OCI-LY1 (cell line): ENCODE measurements around the gene KRT40.

Experiments used
- H2AFZ ChIP-seq: fragments of 200-600 bp; sonication (generic), shearing (Covaris generic); 2 replicates; pipeline ENCODE4 v1.6.0; 2014; ENCODE audit warnings: antibody characterized with exemption, mild to moderate bottlenecking, low read length
- H3F3A ChIP-seq: fragments of 200-600 bp; sonication (generic), shearing (Covaris generic); 2 replicates; pipeline ENCODE4 v1.6.0; 2014; ENCODE audit warnings: mild to moderate bottlenecking, antibody characterized with exemption, low read length, moderate library complexity; ENCODE audit not compliant: insufficient read depth
- H3K27ac ChIP-seq: fragments of 200-600 bp; sonication (generic); 2 replicates; pipeline ENCODE4 v1.5.1; 2014; ENCODE audit warnings: low read length, mixed run types, mild to moderate bottlenecking, low read depth; ENCODE audit not compliant: poor library complexity, severe bottlenecking
- H3K27me3 ChIP-seq: fragments of 200-600 bp; sonication (generic); 2 replicates; pipeline ENCODE4 v1.6.0; 2014; ENCODE audit warnings: antibody characterized with exemption, mild to moderate bottlenecking, low read length, moderate library complexity; ENCODE audit not compliant: insufficient read depth
- H3K36me3 ChIP-seq: fragments of 200-600 bp; sonication (generic); 2 replicates; pipeline ENCODE4 v1.6.1; 2014; ENCODE audit warnings: mild to moderate bottlenecking, antibody characterized with exemption, low read length, moderate library complexity, mixed read lengths; ENCODE audit not compliant: insufficient read depth
- H3K4me1 ChIP-seq: fragments of 200-600 bp; sonication (generic); 2 replicates; pipeline ENCODE4 v1.5.1; 2014; ENCODE audit warnings: mild to moderate bottlenecking, low read length, moderate library complexity; ENCODE audit not compliant: insufficient read depth, severe bottlenecking
- H3K4me2 ChIP-seq: fragments of 200-600 bp; sonication (generic), shearing (Covaris generic); 2 replicates; pipeline ENCODE4 v1.6.1; 2014; ENCODE audit warnings: low read length
- H3K4me3 ChIP-seq: fragments of 200-600 bp; sonication (generic); 2 replicates; pipeline ENCODE4 v1.5.1; 2014; ENCODE audit warnings: low read length, low read depth, mild to moderate bottlenecking, mixed read lengths; ENCODE audit not compliant: poor library complexity, severe bottlenecking
- H3K79me2 ChIP-seq: fragments of 200-600 bp; shearing (Covaris generic); 2 replicates; pipeline ENCODE4 v1.6.1; 2016; ENCODE audit warnings: mixed run types, low read length, mixed read lengths; ENCODE audit not compliant: insufficient read depth
- H3K9ac ChIP-seq: fragments of 200-600 bp; sonication (generic), shearing (Covaris generic); 2 replicates; pipeline ENCODE4 v1.6.1; 2014; ENCODE audit warnings: mild to moderate bottlenecking, low read length, mixed read lengths
- H3K9me2 ChIP-seq: fragments of 200-600 bp; sonication (generic), shearing (Covaris generic); 2 replicates; pipeline ENCODE4 v1.6.1; 2014; ENCODE audit warnings: low read depth, mild to moderate bottlenecking, low read length, mixed read lengths
- H3K9me3 ChIP-seq: fragments of 200-600 bp; shearing (Covaris generic); 2 replicates; pipeline ENCODE4 v1.6.1; 2014; ENCODE audit warnings: low read length, mixed read lengths
- H4K20me1 ChIP-seq: fragments of 200-600 bp; sonication (generic), shearing (Covaris generic); 2 replicates; pipeline ENCODE4 v1.6.0; 2016; ENCODE audit warnings: mild to moderate bottlenecking, low read length; ENCODE audit not compliant: insufficient read depth
- CTCF ChIP-seq: fragments of 200-600 bp; sonication (generic), shearing (Covaris generic); IDR thresholded peaks from 2 replicates; pipeline ENCODE4 v1.5.1; 2017; ENCODE audit warnings: mild to moderate bottlenecking, antibody characterized with exemption, low read length, moderate library complexity, mixed read lengths
- EZH2 ChIP-seq: fragments of 200-600 bp; sonication (generic), shearing (Covaris generic); IDR thresholded peaks from 2 replicates; pipeline ENCODE4 v1.8.0; 2017; ENCODE audit warnings: borderline replicate concordance, mixed run types, mild to moderate bottlenecking, antibody characterized with exemption, low read length, moderate library complexity, mixed read lengths

Gene KRT40

GRCh38 chr17:40940266-40940665 lies 43.9 kb downstream of the KRT40 start:
- no peaks in the 10 kb centered on the region for H3F3A ChIP-seq
- TF ChIP-seq EZH2 (no peak), CTCF (no peak)
- H3K36me3 ChIP-seq, result no peaks in the 10 kb centered on the region
- no peaks in the 10 kb centered on the region for H3K9me2 ChIP-seq
- no peaks in the 10 kb centered on the region for H3K9me3 ChIP-seq
- H3K79me2 ChIP-seq, result no peaks in the 10 kb centered on the region
- H3K4me1 ChIP-seq, result no peaks in the 10 kb centered on the region
- peaks cover 9% of the 10 kb centered on the region; the same call in 1 of the 2 replicates for H3K27me3 ChIP-seq
- no peak overlapping the region for H3K27ac ChIP-seq
- no peaks in the 10 kb centered on the region for H4K20me1 ChIP-seq
- H3K9ac ChIP-seq, result no peak overlapping the region
- no peak overlapping the region for H2AFZ ChIP-seq
- no peak overlapping the region for H3K4me2 ChIP-seq
- no peak overlapping the region for H3K4me3 ChIP-seq

DNA sequence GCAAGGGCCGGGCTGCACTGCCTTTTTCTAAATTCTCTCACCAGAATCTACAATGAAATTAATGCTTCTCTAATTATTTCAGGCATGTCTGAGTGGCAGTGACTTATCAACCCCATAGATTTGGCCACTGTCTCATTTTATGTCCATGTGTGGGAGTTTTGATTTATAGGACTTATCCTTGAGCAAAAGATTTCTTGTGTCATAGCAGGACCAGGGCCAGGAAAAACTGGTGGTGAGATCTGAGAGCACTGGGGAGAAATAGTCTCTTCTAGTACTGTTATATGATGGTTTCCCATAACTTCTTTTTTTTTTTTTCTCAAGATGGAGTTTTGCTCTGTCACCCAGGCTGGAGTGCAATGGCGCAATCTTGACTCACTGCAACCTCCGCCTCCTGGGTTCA lies 45.1 kb downstream of the KRT40 start:
- Histone ChIP-seq H3K4me2 (no peak overlapping the region), H2AFZ (no peak overlapping the region), H4K20me1 (no peaks in the 10 kb centered on the region)

GRCh38 chr17:40937384-40937819 lies 46.7 kb downstream of the KRT40 start, which contains the start of gene KRT23:
Gene KRT23 (minus strand): TSS chr17:40937646. CDS start chr17:40936603, 1,043 bp downstream.
- Histone ChIP-seq H3K79me2 (no peaks in the 10 kb centered on the region), H4K20me1 (no peaks in the 10 kb centered on the region), H3K27me3 (peaks cover 9% of the 10 kb centered on the region; the same call in 1 of the 2 replicates), H3K9me2 (no peaks in the 10 kb centered on the region), H3K27ac (no peak within 1 kb of the TSS), H3K9me3 (no peaks in the 10 kb centered on the region), H2AFZ (no peak within 1 kb of the TSS), H3K4me2 (no peak within 1 kb of the TSS), H3K4me1 (no peaks in the 10 kb centered on the region), H3K4me3 (no peak within 1 kb of the TSS), H3K9ac (no peak within 1 kb of the TSS), H3F3A (no peaks in the 10 kb centered on the region), H3K36me3 (no peaks in the 10 kb centered on the region)
- TF ChIP-seq CTCF (no peak), EZH2 (no peak)

More for the DNA sequence above, 45.1 kb downstream of the KRT40 start:
- peaks cover 9% of the 10 kb centered on the region; the same call in 1 of the 2 replicates for H3K27me3 ChIP-seq
- H3K36me3 ChIP-seq, result no peaks in the 10 kb centered on the region
- no peaks in the 10 kb centered on the region for H3K79me2 ChIP-seq
- no peaks in the 10 kb centered on the region for H3K9me3 ChIP-seq
- no peak overlapping the region for H3K9ac ChIP-seq
- no peak overlapping the region for H3K27ac ChIP-seq
- no peaks in the 10 kb centered on the region for H3K9me2 ChIP-seq
- H3F3A ChIP-seq, result no peaks in the 10 kb centered on the region
- H3K4me1 ChIP-seq, result no peaks in the 10 kb centered on the region
- no peak for TF ChIP-seq EZH2
- no peak for TF ChIP-seq CTCF
- no peak overlapping the region for H3K4me3 ChIP-seq
